ENCODE measurements around the gene TUBG2. TPM values are rescaled to one million over a fixed set of nuclear protein-coding genes. Genes with fewer than 3 reads are reported as not detected.

The TUBG2 gene
- total RNA-seq, 1 experiment from 2014 or later, result 20.4 TPM

GRCh38 chr17:42682722-42683403, 23.8 kb downstream of the TUBG2 start:
- no peak for TF ChIP-seq CTCF (conservative IDR thresholded peaks at IDR 0.05)
- H3K36me3 Mint-ChIP-seq (ENCODE audit: insufficient read depth in 1 of 3, low read depth in 3 of 3), result peaks cover 11 to 26% (median 16%) of the 10 kb centered on the region in 3 experiments
- no peaks in the 10 kb centered on the region; a peak in 2 of 5 replicates for H3K9me3 Mint-ChIP-seq
- Histone ChIP-seq H3K18ac (ENCODE audit: insufficient read length, low read depth, low read length) (no peak overlapping the region), H3T11ph (ENCODE audit: low read length) (no peak overlapping the region), H4K5ac (ENCODE audit: insufficient read length, low read depth, low read length) (no peak overlapping the region), H3K4me2 (ENCODE audit: insufficient read depth, insufficient read length, low read length) (peak overlapping the region; percentile 68), H2AK5ac (ENCODE audit: insufficient read length, low read length) (no peak overlapping the region), H2BK15ac (ENCODE audit: low read depth, low read length) (no peak overlapping the region), H3K27me3 (ENCODE audit: insufficient read depth, low read length) (no peaks in the 10 kb centered on the region; the same call in 1 of the 2 replicates), H3K4me1 (ENCODE audit: insufficient read depth, low read length) (peaks cover 3% of the 10 kb centered on the region; the same call in 1 of the 2 replicates), H3K4ac (ENCODE audit: low read depth, low read length) (no peak overlapping the region), H4K8ac (replicated peaks; ENCODE audit: insufficient read length, low read depth, low read length) (no peak overlapping the region), H3K23ac (ENCODE audit: insufficient read length, low read depth, low read length) (no peak overlapping the region), H3K27ac (ENCODE audit: insufficient read length, low read depth, low read length) (no peak overlapping the region), H2BK20ac (ENCODE audit: low read depth, low read length, poor library complexity, severe bottlenecking) (no peak overlapping the region), H2AFZ (ENCODE audit: low read length) (no peak overlapping the region), H4K20me1 (ENCODE audit: control insufficient read depth, insufficient read depth, insufficient read length) (no peaks in the 10 kb centered on the region), H3K23me2 (ENCODE audit: insufficient read length, low read depth, low read length, poor library complexity, severe bottlenecking) (peaks cover 18% of the 10 kb centered on the region), H2BK5ac (ENCODE audit: insufficient read length, low read length) (no peak overlapping the region), H3K9ac (ENCODE audit: extremely low read depth, insufficient read length, low read length) (no peak overlapping the region), H2BK120ac (ENCODE audit: low read depth, low read length, poor library complexity, severe bottlenecking) (no peak overlapping the region), H3K56ac (ENCODE audit: insufficient read length, low read depth, low read length) (no peak overlapping the region), H3K14ac (ENCODE audit: insufficient read depth, low read length) (peak overlapping the region; percentile 21; the same call in 1 of the 2 replicates), H3K79me1 (ENCODE audit: insufficient read depth, low read depth, low read length, poor library complexity, severe bottlenecking) (no peaks in the 10 kb centered on the region), H2BK12ac (ENCODE audit: insufficient read length, low read depth, low read length) (no peak overlapping the region), H3K9me3 (ENCODE audit: control insufficient read depth, low read depth, low read length) (no peaks in the 10 kb centered on the region), H3K79me2 (ENCODE audit: insufficient read depth, low read length) (no peaks in the 10 kb centered on the region), H4K91ac (ENCODE audit: insufficient read length, low read depth, low read length) (no peak overlapping the region)
- peak overlapping the region in 2 of 3 experiments; percentile 25 to 52; a peak in 2 of 7 replicates for H3K27ac Mint-ChIP-seq
- H3K27me3 Mint-ChIP-seq (ENCODE audit: low read depth), result peaks cover 46% of the 10 kb centered on the region
- H3K4me3 Mint-ChIP-seq, result peak overlapping the region; percentile 73 to 85
- peak; percentile 76 for DNase-seq
- peaks cover 33 to 47% of the 10 kb centered on the region in 2 experiments for H3K4me1 Mint-ChIP-seq
- no CpG with 5 or more reads among the region's 34 CpGs for WGBS (ENCODE audit: extremely low coverage, insufficient read length, low lambda C conversion rate)

Measured in H9 (cell line).